HK-2 (cell line): ENCODE measurements around the gene KEAP1.
A peak's percentile ranks its signal among the peaks of the same experiment; 100 is the strongest.
"Not testable (repeated sequence)": the region's sequence is repeated elsewhere in the genome, so short reads cannot be mapped to it uniquely, and the experiment has no call there.

ENCODE experiments used
- DNase-seq: peaks from one replicate; pipeline ENCODE4 v3.0.0-alpha.2; 2018; ENCODE audit not compliant: unreplicated experiment

KEAP1 gene

GRCh38 chr19:10499550-10500246, 3.5 kb downstream of the KEAP1 start:
- DNase-seq, result no peak

GRCh38 chr19:10497371-10497770, 5.8 kb downstream of the KEAP1 start:
- DNase-seq, result no peak

- DNase-seq, result no peak
These were observed 11.6 kb downstream of the KEAP1 start for GRCh38 chr19:10491472-10492047.

GRCh38 chr19:10486551-10486950, 16.6 kb downstream of the KEAP1 start:
- DNase-seq, result no peak

GRCh38 chr19:10478903-10479384, 24.2 kb downstream of the KEAP1 start:
- peak; percentile 90 for DNase-seq

- DNase-seq, result no peak
These were observed 24.7 kb downstream of the KEAP1 start for GRCh38 chr19:10478476-10478875.

- DNase-seq, result no peak
These were observed 28.1 kb downstream of the KEAP1 start for GRCh38 chr19:10474962-10475451.

- no peak for DNase-seq
These were observed 30.0 kb downstream of the KEAP1 start for GRCh38 chr19:10473192-10473591.

- DNase-seq, result no peak
These were observed 31.2 kb downstream of the KEAP1 start for GRCh38 chr19:10471909-10472308.

- no peak for DNase-seq
These were observed 35.0 kb downstream of the KEAP1 start for GRCh38 chr19:10468133-10468532.

GRCh38 chr19:10467104-10467706, 36.0 kb downstream of the KEAP1 start:
- DNase-seq, result no peak

GRCh38 chr19:10464456-10464855, 38.7 kb downstream of the KEAP1 start:
- no peak for DNase-seq

GRCh38 chr19:10462557-10462956, 40.6 kb downstream of the KEAP1 start:
- no peak for DNase-seq

GRCh38 chr19:10462042-10462441, 41.1 kb downstream of the KEAP1 start:
- DNase-seq, result not testable (repeated sequence)

- DNase-seq, result peak; percentile 77
These were observed 41.9 kb downstream of the KEAP1 start for GRCh38 chr19:10461047-10461949.

GRCh38 chr19:10460714-10461046, 42.5 kb downstream of the KEAP1 start:
- DNase-seq, result no peak

GRCh38 chr19:10458733-10459132, 44.4 kb downstream of the KEAP1 start:
- not testable (repeated sequence) for DNase-seq

GRCh38 chr19:10454267-10454666, 48.9 kb downstream of the KEAP1 start:
- no peak for DNase-seq

GRCh38 chr19:10453852-10454251, 49.3 kb downstream of the KEAP1 start:
- no peak for DNase-seq

- DNase-seq, result no peak
These were observed 50.2 kb downstream of the KEAP1 start for GRCh38 chr19:10452726-10453618.
